ENCODE measurements around the gene BRSK2.

The BRSK2 gene

GRCh38 chr11:1496761-1497095, 107.0 kb downstream of the BRSK2 start:
- H3K4me1 ChIP-seq (ENCODE audit: control insufficient read depth, insufficient read depth, low read length), result peaks cover 4% of the 10 kb centered on the region
- H3K36me3 ChIP-seq (ENCODE audit: control insufficient read depth, insufficient read depth, low read length, severe bottlenecking), result peaks cover 8% of the 10 kb centered on the region
- no peak overlapping the region for H3K9ac ChIP-seq (ENCODE audit: low read length)
- DNase-seq (ENCODE audit: low read depth), result no peak
- H3K4me3 ChIP-seq (ENCODE audit: low read length), result no peak overlapping the region
- H3K9me3 ChIP-seq (ENCODE audit: control insufficient read depth, low read length), result no peaks in the 10 kb centered on the region
- H3K27me3 ChIP-seq (replicated peaks; ENCODE audit: control insufficient read depth, insufficient read depth, low read length), result no peaks in the 10 kb centered on the region

- Histone ChIP-seq H3K36me3 (ENCODE audit: control insufficient read depth, insufficient read depth, low read length, severe bottlenecking) (peaks cover 8% of the 10 kb centered on the region), H3K4me3 (ENCODE audit: low read length) (no peak overlapping the region), H3K27me3 (replicated peaks; ENCODE audit: control insufficient read depth, insufficient read depth, low read length) (no peaks in the 10 kb centered on the region), H3K9ac (ENCODE audit: low read length) (no peak overlapping the region), H3K9me3 (ENCODE audit: control insufficient read depth, low read length) (no peaks in the 10 kb centered on the region), H3K4me1 (ENCODE audit: control insufficient read depth, insufficient read depth, low read length) (peaks cover 4% of the 10 kb centered on the region)
- DNase-seq (ENCODE audit: low read depth), result no peak
Measured at GRCh38 chr11:1497600-1497999, 107.9 kb downstream of the BRSK2 start.

- DNase-seq (ENCODE audit: low read depth), result no peak
- H3K4me3 ChIP-seq (ENCODE audit: low read length), result no peak overlapping the region
- no peak overlapping the region for H3K9ac ChIP-seq (ENCODE audit: low read length)
- no peaks in the 10 kb centered on the region for H3K27me3 ChIP-seq (replicated peaks; ENCODE audit: control insufficient read depth, insufficient read depth, low read length)
- no peaks in the 10 kb centered on the region for H3K9me3 ChIP-seq (ENCODE audit: control insufficient read depth, low read length)
- peaks cover 4% of the 10 kb centered on the region for H3K4me1 ChIP-seq (ENCODE audit: control insufficient read depth, insufficient read depth, low read length)
- H3K36me3 ChIP-seq (ENCODE audit: control insufficient read depth, insufficient read depth, low read length, severe bottlenecking), result peaks cover 8% of the 10 kb centered on the region
Measured at GRCh38 chr11:1498262-1498661, 108.5 kb downstream of the BRSK2 start.

GRCh38 chr11:1499261-1499890, 109.6 kb downstream of the BRSK2 start:
- Histone ChIP-seq H3K9me3 (ENCODE audit: control insufficient read depth, low read length) (no peaks in the 10 kb centered on the region), H3K9ac (ENCODE audit: low read length) (no peak overlapping the region), H3K36me3 (ENCODE audit: control insufficient read depth, insufficient read depth, low read length, severe bottlenecking) (peaks cover 8% of the 10 kb centered on the region), H3K4me3 (ENCODE audit: low read length) (no peak overlapping the region), H3K27me3 (replicated peaks; ENCODE audit: control insufficient read depth, insufficient read depth, low read length) (no peaks in the 10 kb centered on the region), H3K4me1 (ENCODE audit: control insufficient read depth, insufficient read depth, low read length) (peaks cover 4% of the 10 kb centered on the region)
- DNase-seq (ENCODE audit: low read depth), result no peak

GRCh38 chr11:1499899-1500298, 110.2 kb downstream of the BRSK2 start:
- no peak overlapping the region for H3K9ac ChIP-seq (ENCODE audit: low read length)
- H3K36me3 ChIP-seq (ENCODE audit: control insufficient read depth, insufficient read depth, low read length, severe bottlenecking), result peaks cover 8% of the 10 kb centered on the region
- H3K27me3 ChIP-seq (replicated peaks; ENCODE audit: control insufficient read depth, insufficient read depth, low read length), result no peaks in the 10 kb centered on the region
- H3K9me3 ChIP-seq (ENCODE audit: control insufficient read depth, low read length), result no peaks in the 10 kb centered on the region
- DNase-seq (ENCODE audit: low read depth), result no peak
- no peak overlapping the region for H3K4me3 ChIP-seq (ENCODE audit: low read length)
- H3K4me1 ChIP-seq (ENCODE audit: control insufficient read depth, insufficient read depth, low read length), result peaks cover 4% of the 10 kb centered on the region

GRCh38 chr11:1500466-1501420, 111.0 kb downstream of the BRSK2 start:
- no peak for DNase-seq (ENCODE audit: low read depth)
- H3K9ac ChIP-seq (ENCODE audit: low read length), result no peak overlapping the region
- H3K27me3 ChIP-seq (replicated peaks; ENCODE audit: control insufficient read depth, insufficient read depth, low read length), result no peaks in the 10 kb centered on the region
- peaks cover 4% of the 10 kb centered on the region for H3K4me1 ChIP-seq (ENCODE audit: control insufficient read depth, insufficient read depth, low read length)
- peaks cover 8% of the 10 kb centered on the region for H3K36me3 ChIP-seq (ENCODE audit: control insufficient read depth, insufficient read depth, low read length, severe bottlenecking)
- no peaks in the 10 kb centered on the region for H3K9me3 ChIP-seq (ENCODE audit: control insufficient read depth, low read length)
- H3K4me3 ChIP-seq (ENCODE audit: low read length), result no peak overlapping the region

- Histone ChIP-seq H3K4me1 (ENCODE audit: control insufficient read depth, insufficient read depth, low read length) (peaks cover 4% of the 10 kb centered on the region), H3K9ac (ENCODE audit: low read length) (no peak overlapping the region), H3K9me3 (ENCODE audit: control insufficient read depth, low read length) (no peaks in the 10 kb centered on the region), H3K36me3 (ENCODE audit: control insufficient read depth, insufficient read depth, low read length, severe bottlenecking) (peaks cover 8% of the 10 kb centered on the region), H3K4me3 (ENCODE audit: low read length) (no peak overlapping the region), H3K27me3 (replicated peaks; ENCODE audit: control insufficient read depth, insufficient read depth, low read length) (no peaks in the 10 kb centered on the region)
- no peak for DNase-seq (ENCODE audit: low read depth)
Measured at GRCh38 chr11:1501421-1502167, 111.9 kb downstream of the BRSK2 start.

GRCh38 chr11:1502168-1502953, 112.6 kb downstream of the BRSK2 start:
- H3K36me3 ChIP-seq (ENCODE audit: control insufficient read depth, insufficient read depth, low read length, severe bottlenecking), result peaks cover 8% of the 10 kb centered on the region
- H3K27me3 ChIP-seq (replicated peaks; ENCODE audit: control insufficient read depth, insufficient read depth, low read length), result no peaks in the 10 kb centered on the region
- H3K4me3 ChIP-seq (ENCODE audit: low read length), result no peak overlapping the region
- DNase-seq (ENCODE audit: low read depth), result no peak
- H3K4me1 ChIP-seq (ENCODE audit: control insufficient read depth, insufficient read depth, low read length), result peaks cover 6% of the 10 kb centered on the region
- no peaks in the 10 kb centered on the region for H3K9me3 ChIP-seq (ENCODE audit: control insufficient read depth, low read length)
- H3K9ac ChIP-seq (ENCODE audit: low read length), result no peak overlapping the region

GRCh38 chr11:1502954-1503707, 113.4 kb downstream of the BRSK2 start:
- Histone ChIP-seq H3K4me3 (ENCODE audit: low read length) (no peak overlapping the region), H3K9me3 (ENCODE audit: control insufficient read depth, low read length) (no peaks in the 10 kb centered on the region), H3K27me3 (replicated peaks; ENCODE audit: control insufficient read depth, insufficient read depth, low read length) (no peaks in the 10 kb centered on the region), H3K4me1 (ENCODE audit: control insufficient read depth, insufficient read depth, low read length) (peaks cover 8% of the 10 kb centered on the region), H3K36me3 (ENCODE audit: control insufficient read depth, insufficient read depth, low read length, severe bottlenecking) (peaks cover 8% of the 10 kb centered on the region), H3K9ac (ENCODE audit: low read length) (no peak overlapping the region)
- DNase-seq (ENCODE audit: low read depth), result no peak

GRCh38 chr11:1503708-1504104, 114.0 kb downstream of the BRSK2 start:
- no peak overlapping the region for H3K9ac ChIP-seq (ENCODE audit: low read length)
- H3K4me1 ChIP-seq (ENCODE audit: control insufficient read depth, insufficient read depth, low read length), result peaks cover 7% of the 10 kb centered on the region
- H3K27me3 ChIP-seq (replicated peaks; ENCODE audit: control insufficient read depth, insufficient read depth, low read length), result no peaks in the 10 kb centered on the region
- H3K36me3 ChIP-seq (ENCODE audit: control insufficient read depth, insufficient read depth, low read length, severe bottlenecking), result peaks cover 4% of the 10 kb centered on the region
- H3K9me3 ChIP-seq (ENCODE audit: control insufficient read depth, low read length), result no peaks in the 10 kb centered on the region
- DNase-seq (ENCODE audit: low read depth), result no peak
- no peak overlapping the region for H3K4me3 ChIP-seq (ENCODE audit: low read length)
